GM19395 (cell line): ENCODE results near the gene OTC.

Experiments
- ATAC-seq: cut with Tn5 transposase; IDR thresholded peaks from one replicate; pipeline ENCODE4 v1.9.1; 2021; ENCODE audit warnings: mild to moderate bottlenecking, moderate library complexity; ENCODE audit not compliant: unreplicated experiment

Gene OTC

GRCh38 chrX:38356401-38356800, 4.0 kb downstream of the OTC start:
- ATAC-seq, result no peak

GRCh38 chrX:38357747-38358673, 5.6 kb downstream of the OTC start:
- ATAC-seq, result no peak

GRCh38 chrX:38363046-38363445, 10.6 kb downstream of the OTC start:
- ATAC-seq, result no peak

- ATAC-seq, result no peak
Measured at GRCh38 chrX:38365954-38366353, 13.6 kb downstream of the OTC start.

- no peak for ATAC-seq
Measured at GRCh38 chrX:38368774-38369173, 16.4 kb downstream of the OTC start.

- no peak for ATAC-seq
Measured at GRCh38 chrX:38371641-38372040, 19.2 kb downstream of the OTC start.

- no peak for ATAC-seq
Measured at GRCh38 chrX:38374431-38374830, 22.0 kb downstream of the OTC start.

GRCh38 chrX:38375891-38376290, 23.5 kb downstream of the OTC start:
- no peak for ATAC-seq

- no peak for ATAC-seq
Measured at GRCh38 chrX:38376747-38377146, 24.3 kb downstream of the OTC start.

- ATAC-seq, result no peak
Measured at GRCh38 chrX:38379088-38379487, 26.7 kb downstream of the OTC start.

GRCh38 chrX:38382663-38383062, 30.3 kb downstream of the OTC start:
- ATAC-seq, result no peak

- no peak for ATAC-seq
Measured at GRCh38 chrX:38400389-38400910, 48.0 kb downstream of the OTC start.

GRCh38 chrX:38402118-38402517, 49.7 kb downstream of the OTC start:
- no peak for ATAC-seq

GRCh38 chrX:38403834-38404233, 51.4 kb downstream of the OTC start:
- ATAC-seq, result no peak

- ATAC-seq, result no peak
Measured at GRCh38 chrX:38407126-38407525, 54.7 kb downstream of the OTC start.

- ATAC-seq, result no peak
Measured at GRCh38 chrX:38409289-38409688, 56.9 kb downstream of the OTC start.

GRCh38 chrX:38426785-38427184, 74.4 kb downstream of the OTC start:
- ATAC-seq, result no peak

GRCh38 chrX:38431525-38431924, 79.1 kb downstream of the OTC start:
- no peak for ATAC-seq

- no peak for ATAC-seq
Measured at GRCh38 chrX:38435130-38435529, 82.7 kb downstream of the OTC start.

GRCh38 chrX:38437093-38437492, 84.7 kb downstream of the OTC start:
- ATAC-seq, result no peak

- ATAC-seq, result no peak
Measured at GRCh38 chrX:38438321-38438720, 85.9 kb downstream of the OTC start.

GRCh38 chrX:38452603-38453002, 100.2 kb downstream of the OTC start:
- ATAC-seq, result no peak

- ATAC-seq, result no peak
Measured at GRCh38 chrX:38458071-38458470, 105.7 kb downstream of the OTC start.
